GM21576 (cell line): ENCODE results near the gene UTP25.
"Not testable (repeated sequence)": the region's sequence is repeated elsewhere in the genome, so short reads cannot be mapped to it uniquely, and the experiment has no call there.

Source experiments
- ATAC-seq: cut with Tn5 transposase; IDR thresholded peaks from one replicate; pipeline ENCODE4 v1.9.1; 2021; ENCODE audit warnings: mild to moderate bottlenecking, moderate library complexity; ENCODE audit not compliant: unreplicated experiment

UTP25 gene

DNA sequence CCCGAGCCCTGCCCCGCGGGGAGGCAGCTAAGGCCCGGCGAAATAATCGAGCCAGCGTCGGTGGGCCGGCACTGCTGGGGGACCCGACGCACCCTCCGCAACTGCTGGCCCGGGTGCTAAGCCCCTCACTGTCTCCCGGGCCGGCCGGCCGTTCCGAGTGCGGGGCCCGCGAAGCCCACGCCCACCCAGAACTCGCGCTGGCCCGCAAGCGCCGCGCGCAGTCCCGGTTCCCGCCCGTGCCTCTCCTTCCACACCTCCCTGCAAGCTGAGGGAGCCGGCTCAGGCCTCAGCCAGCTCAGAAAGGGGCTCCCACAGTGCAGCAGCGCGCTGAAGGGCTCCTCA is 61.3 kb downstream of the UTP25 start:
- no peak for ATAC-seq

DNA sequence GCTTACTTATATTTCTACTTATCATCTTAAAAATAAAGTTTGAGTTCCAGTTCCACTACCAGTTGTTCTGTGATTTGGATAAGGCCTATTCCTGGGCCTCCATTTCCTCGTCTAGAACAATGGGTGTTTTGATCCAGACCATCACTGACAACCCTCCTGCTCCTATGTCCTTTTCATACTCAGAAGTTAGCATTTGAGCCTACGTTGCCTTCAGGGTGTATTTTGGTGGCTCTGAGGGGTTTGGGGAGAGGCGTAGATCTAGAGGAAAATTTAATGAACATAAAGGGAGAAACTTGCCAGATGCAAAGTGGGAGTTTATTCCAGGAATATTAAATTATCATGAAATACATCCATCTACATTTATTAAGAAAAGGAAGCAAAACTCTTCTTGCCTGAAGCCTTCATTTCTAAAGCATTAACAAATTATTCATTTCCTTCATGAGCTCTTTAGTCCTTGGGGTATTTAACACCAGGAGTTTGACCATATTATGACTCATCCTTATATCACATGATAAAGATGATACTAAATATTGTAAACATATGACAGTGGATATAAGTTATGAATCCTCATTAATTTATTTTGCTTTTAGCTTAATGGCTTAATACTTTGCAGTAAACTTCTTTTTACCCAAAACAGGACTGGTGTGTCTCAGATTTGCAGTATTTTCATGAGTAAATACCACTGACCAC is 63.0 kb downstream of the UTP25 start:
- ATAC-seq = no peak

DNA sequence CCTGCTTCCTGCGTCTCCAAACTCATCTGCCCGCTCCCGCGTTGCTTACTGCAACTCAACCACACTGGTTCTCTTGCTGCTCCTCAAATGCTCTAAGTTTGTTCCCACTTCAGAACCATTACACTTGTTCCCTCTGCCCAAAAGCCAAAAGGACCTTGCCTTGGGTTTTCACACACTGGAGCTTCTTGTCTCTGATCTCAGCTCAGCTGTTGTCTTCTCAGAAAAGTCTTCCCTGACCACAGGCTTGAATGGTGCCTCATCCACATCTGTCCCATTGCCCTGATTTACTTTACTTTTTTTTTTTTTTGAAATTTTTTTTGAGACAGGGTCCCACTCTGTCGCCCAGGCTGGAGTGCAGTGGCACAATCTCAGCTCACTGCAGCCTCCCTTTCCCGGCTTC is 66.0 kb downstream of the UTP25 start:
- no peak for ATAC-seq

DNA sequence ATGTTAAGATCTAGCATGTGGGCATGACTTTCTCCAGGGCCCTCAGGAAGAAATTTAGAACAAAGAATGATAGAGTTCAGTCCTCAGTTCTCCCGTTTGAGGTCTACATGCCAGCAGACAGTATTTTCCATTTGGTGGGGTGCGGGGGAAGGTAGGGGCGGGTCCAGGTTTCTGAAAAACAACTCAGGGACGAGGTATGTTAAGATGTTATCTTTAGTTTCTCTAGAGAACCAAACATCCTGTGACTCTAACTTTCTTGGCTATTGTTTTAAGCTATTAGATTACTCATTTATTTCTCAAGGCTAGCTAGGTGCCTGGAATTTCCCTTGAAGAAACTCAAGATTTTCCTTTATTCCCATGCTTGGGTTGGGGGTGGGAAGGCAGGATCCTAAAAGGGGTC is 67.9 kb downstream of the UTP25 start:
- ATAC-seq = no peak

DNA sequence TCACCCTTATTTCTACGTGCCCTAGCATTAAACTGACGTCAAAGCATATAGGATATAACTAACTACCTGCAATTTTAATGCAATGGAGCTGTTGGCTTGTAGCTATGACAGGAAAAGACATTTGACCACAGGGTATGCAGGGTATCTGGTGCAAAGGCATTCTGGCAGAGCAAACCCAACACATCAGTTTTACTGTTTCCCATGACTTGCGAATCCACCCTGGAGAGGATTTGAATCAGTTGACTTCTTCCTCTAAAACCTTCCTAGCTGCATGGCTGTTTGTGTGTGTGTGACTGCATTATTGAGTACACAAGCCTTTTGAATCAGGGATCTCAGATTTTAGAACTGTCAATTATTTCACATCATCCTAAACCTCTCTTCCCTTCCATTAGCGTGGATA is 68.6 kb downstream of the UTP25 start:
- no peak for ATAC-seq

DNA sequence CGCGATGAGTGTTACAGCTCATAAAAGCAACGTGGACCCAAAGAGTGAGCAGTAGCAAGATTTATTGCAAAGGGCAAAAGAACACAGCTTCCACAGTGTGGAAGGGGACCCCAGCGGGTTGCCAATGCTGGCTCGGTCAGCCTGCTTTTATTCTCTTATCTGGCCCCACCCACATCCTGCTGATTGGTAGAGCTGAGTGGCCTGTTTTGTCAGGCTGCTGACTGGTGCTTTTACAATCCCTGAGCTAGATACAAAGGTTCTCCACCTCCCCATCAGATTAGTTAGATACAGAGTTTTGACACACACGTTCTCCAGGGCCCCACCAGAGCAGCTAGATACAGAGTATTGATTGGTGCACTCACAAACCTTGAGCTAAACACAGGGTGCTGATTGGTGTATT is 70.5 kb downstream of the UTP25 start:
- not testable (repeated sequence) for ATAC-seq

DNA sequence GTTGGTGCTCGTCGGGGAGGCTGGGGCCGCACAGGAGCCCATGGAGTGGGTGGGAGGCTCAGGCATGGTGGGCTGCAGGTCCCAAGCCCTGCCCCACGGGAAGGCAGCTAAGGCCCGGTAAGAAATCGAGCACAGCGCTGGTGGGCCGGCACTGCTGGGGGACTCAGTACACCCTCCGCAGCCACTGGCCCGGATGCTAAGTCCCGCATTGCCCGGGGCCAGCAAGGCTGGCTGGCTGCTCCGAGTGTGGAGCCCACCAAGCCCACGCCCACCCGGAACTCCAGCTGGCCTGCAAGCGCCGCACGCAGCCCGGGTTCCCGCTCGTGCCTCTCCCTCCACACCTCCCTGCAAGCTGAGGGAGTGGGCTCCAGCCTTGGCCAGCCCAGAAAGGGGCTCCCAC is 71.1 kb downstream of the UTP25 start:
- ATAC-seq = not testable (repeated sequence)

DNA sequence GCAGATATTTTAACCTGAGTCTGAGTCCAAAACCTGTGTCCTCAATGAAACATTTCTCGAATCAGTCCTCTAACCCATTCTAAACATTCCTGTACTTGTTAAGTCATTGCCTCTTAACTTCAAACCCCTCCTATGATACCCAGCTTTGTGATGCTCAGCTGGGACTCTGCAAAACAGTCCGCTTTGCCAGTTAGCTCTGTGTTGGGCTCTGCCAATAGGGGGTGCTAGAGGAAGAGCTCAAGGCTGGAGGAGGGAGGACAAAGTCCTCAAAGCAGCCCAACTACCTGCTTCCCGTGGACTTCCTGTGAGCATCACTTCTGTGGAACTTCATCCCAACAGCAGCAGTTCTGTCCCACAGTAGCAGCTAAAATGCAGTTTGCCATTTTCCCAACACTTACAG is 72.2 kb downstream of the UTP25 start:
- peak; percentile 64 for ATAC-seq

DNA sequence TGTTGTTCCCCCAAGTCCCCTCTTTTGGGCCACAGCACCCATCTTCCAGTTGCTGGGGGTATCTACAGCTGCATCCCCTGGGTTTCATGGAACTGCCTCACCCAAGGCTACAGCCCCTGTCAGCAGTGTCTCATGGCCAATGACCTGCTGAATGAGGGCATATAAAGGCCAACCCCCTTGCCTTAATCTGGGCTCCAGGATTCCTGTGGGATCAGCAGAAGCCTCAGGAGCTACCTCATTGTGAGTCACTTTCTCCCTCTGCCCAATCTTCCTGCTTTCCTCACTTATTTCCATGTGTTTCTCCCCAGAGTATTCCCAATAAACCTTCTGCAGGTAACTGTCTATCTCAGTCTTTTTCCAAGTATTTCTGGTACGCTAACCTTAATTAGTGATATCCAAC is 73.0 kb downstream of the UTP25 start:
- ATAC-seq = no peak

DNA sequence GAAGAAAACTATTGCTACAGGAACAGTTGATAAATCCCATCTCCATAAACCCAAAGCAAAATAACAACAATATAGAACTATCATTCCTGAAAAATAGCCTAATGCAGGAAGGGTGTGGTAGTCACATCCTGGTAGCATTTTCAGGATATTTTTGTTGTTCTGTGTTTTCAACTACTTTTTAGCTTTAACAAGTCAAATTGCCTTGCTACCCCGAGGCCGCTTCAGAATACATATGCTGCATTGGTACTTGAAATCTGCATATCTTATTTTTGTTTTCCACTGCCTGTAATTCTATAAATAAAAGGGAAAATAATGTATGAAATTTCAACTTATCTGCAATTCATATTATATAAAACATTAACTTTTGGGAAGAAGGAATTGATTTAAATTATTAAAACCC is 73.4 kb downstream of the UTP25 start:
- ATAC-seq = no peak

DNA sequence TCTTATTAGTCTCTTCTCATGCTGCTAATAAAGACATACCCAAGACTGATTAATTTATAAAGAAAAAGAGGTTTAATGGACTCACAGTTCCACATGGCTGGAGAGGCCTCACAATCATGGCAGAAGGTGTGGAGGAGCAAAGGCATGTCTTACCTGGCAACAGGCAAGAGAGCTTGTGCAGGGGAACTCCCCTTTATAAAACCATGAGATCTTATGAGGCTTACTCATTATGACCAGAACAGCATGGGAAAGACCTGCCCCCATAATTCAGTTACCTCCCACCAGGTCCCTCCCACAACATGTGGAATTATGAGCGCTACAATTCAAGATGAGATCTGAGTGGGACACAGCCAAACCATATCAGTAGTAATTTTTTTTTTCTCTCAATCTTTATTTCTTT is 77.0 kb downstream of the UTP25 start:
- not testable (repeated sequence) for ATAC-seq
